KMS-11 (cell line): ENCODE data around the gene PATJ.

Experiments used
- H2AFZ ChIP-seq: fragments of 200-600 bp; sonication (generic); 2 replicates; pipeline ENCODE4 v1.6.1; 2016; ENCODE audit warnings: antibody characterized with exemption, mixed run types, low read depth
- H3K27ac ChIP-seq: fragments of 200-600 bp; sonication (generic); 2 replicates; pipeline ENCODE4 v1.6.1; 2016; ENCODE audit warnings: mild to moderate bottlenecking, mixed run types
- H3K27me3 ChIP-seq: fragments of 200-600 bp; sonication (generic); 2 replicates; pipeline ENCODE4 v1.6.1; 2017; ENCODE audit warnings: mild to moderate bottlenecking, low read depth, mixed run types, moderate library complexity; ENCODE audit not compliant: insufficient read depth
- H3K36me3 ChIP-seq: fragments of 200-600 bp; sonication (generic); 2 replicates; pipeline ENCODE4 v1.6.1; 2017; ENCODE audit warnings: mild to moderate bottlenecking, mixed run types; ENCODE audit not compliant: insufficient read depth
- H3K4me1 ChIP-seq: fragments of 200-600 bp; sonication (generic); 2 replicates; pipeline ENCODE4 v1.6.1; 2016; ENCODE audit warnings: mild to moderate bottlenecking, low read depth, mixed run types; ENCODE audit not compliant: poor library complexity, severe bottlenecking
- H3K4me2 ChIP-seq: fragments of 200-600 bp; sonication (generic); 2 replicates; pipeline ENCODE4 v1.7.0; 2016; ENCODE audit warnings: mild to moderate bottlenecking, mixed run types
- H3K4me3 ChIP-seq: fragments of 200-600 bp; sonication (generic); IDR thresholded peaks from 2 replicates; pipeline ENCODE4 v1.6.1; 2017; ENCODE audit warnings: low read depth, low read length, mixed read lengths; ENCODE audit not compliant: insufficient read depth
- H3K79me2 ChIP-seq: fragments of 200-600 bp; sonication (generic); 2 replicates; pipeline ENCODE4 v1.6.1; 2016; ENCODE audit warnings: low read depth, mixed run types; ENCODE audit not compliant: insufficient read depth
- H3K9ac ChIP-seq: fragments of 200-600 bp; sonication (generic); 2 replicates; pipeline ENCODE4 v1.6.1; 2016; ENCODE audit warnings: mild to moderate bottlenecking, mixed run types
- H4K20me1 ChIP-seq: fragments of 200-600 bp; sonication (generic); 2 replicates; pipeline ENCODE4 v1.6.1; 2016; ENCODE audit warnings: mild to moderate bottlenecking, mixed run types; ENCODE audit not compliant: insufficient read depth
- CTCF ChIP-seq: fragments of 200-600 bp; sonication (generic); conservative IDR thresholded peaks from 2 replicates; pipeline ENCODE4 v1.6.1; 2017; ENCODE audit warnings: low read depth, mild to moderate bottlenecking, antibody characterized with exemption, low read length, moderate library complexity, mixed read lengths

The PATJ gene

GRCh38 chr1:61808968-61809367, 66.7 kb downstream of the PATJ start:
- H3K36me3 ChIP-seq, result no peaks in the 10 kb centered on the region
- H4K20me1 ChIP-seq, result no peaks in the 10 kb centered on the region
- no peak for TF ChIP-seq CTCF
- H3K9ac ChIP-seq, result no peak overlapping the region
- H3K79me2 ChIP-seq, result no peaks in the 10 kb centered on the region
- H3K4me2 ChIP-seq, result no peak overlapping the region
- H3K4me3 ChIP-seq, result no peak overlapping the region
- H2AFZ ChIP-seq, result no peak overlapping the region
- no peaks in the 10 kb centered on the region for H3K4me1 ChIP-seq
- H3K27ac ChIP-seq, result no peak overlapping the region
- no peaks in the 10 kb centered on the region for H3K27me3 ChIP-seq

GRCh38 chr1:61812916-61813315, 70.6 kb downstream of the PATJ start:
- no peak overlapping the region for H3K4me3 ChIP-seq
- H3K4me1 ChIP-seq, result no peaks in the 10 kb centered on the region
- H3K27me3 ChIP-seq, result no peaks in the 10 kb centered on the region
- H3K36me3 ChIP-seq, result no peaks in the 10 kb centered on the region
- no peak overlapping the region for H3K27ac ChIP-seq
- TF ChIP-seq CTCF, result no peak
- no peaks in the 10 kb centered on the region for H3K79me2 ChIP-seq
- no peaks in the 10 kb centered on the region for H4K20me1 ChIP-seq
- H2AFZ ChIP-seq, result no peak overlapping the region
- no peak overlapping the region for H3K9ac ChIP-seq
- H3K4me2 ChIP-seq, result no peak overlapping the region

- Histone ChIP-seq H3K4me3 (no peak overlapping the region), H3K27me3 (no peaks in the 10 kb centered on the region), H3K4me1 (no peaks in the 10 kb centered on the region), H3K36me3 (no peaks in the 10 kb centered on the region), H4K20me1 (no peaks in the 10 kb centered on the region), H3K79me2 (no peaks in the 10 kb centered on the region), H3K9ac (no peak overlapping the region), H3K27ac (no peak overlapping the region), H3K4me2 (no peak overlapping the region), H2AFZ (no peak overlapping the region)
- TF ChIP-seq CTCF, result no peak
Observed at GRCh38 chr1:61816191-61816590, 73.9 kb downstream of the PATJ start.

GRCh38 chr1:61818992-61819391, 76.7 kb downstream of the PATJ start:
- Histone ChIP-seq H3K4me2 (no peak overlapping the region), H3K4me1 (no peaks in the 10 kb centered on the region), H3K79me2 (no peaks in the 10 kb centered on the region), H4K20me1 (no peaks in the 10 kb centered on the region), H3K36me3 (no peaks in the 10 kb centered on the region), H3K27me3 (no peaks in the 10 kb centered on the region), H3K9ac (no peak overlapping the region), H2AFZ (no peak overlapping the region), H3K4me3 (no peak overlapping the region), H3K27ac (no peak overlapping the region)
- no peak for TF ChIP-seq CTCF

GRCh38 chr1:61819421-61819820, 77.1 kb downstream of the PATJ start:
- Histone ChIP-seq H3K36me3 (no peaks in the 10 kb centered on the region), H3K4me3 (no peak overlapping the region), H4K20me1 (no peaks in the 10 kb centered on the region), H3K4me2 (no peak overlapping the region), H3K79me2 (no peaks in the 10 kb centered on the region), H3K27ac (no peak overlapping the region), H2AFZ (no peak overlapping the region), H3K27me3 (no peaks in the 10 kb centered on the region), H3K9ac (no peak overlapping the region), H3K4me1 (no peaks in the 10 kb centered on the region)
- TF ChIP-seq CTCF, result no peak
